ENCODE data around the gene KCNJ10.

KCNJ10 gene

DNA sequence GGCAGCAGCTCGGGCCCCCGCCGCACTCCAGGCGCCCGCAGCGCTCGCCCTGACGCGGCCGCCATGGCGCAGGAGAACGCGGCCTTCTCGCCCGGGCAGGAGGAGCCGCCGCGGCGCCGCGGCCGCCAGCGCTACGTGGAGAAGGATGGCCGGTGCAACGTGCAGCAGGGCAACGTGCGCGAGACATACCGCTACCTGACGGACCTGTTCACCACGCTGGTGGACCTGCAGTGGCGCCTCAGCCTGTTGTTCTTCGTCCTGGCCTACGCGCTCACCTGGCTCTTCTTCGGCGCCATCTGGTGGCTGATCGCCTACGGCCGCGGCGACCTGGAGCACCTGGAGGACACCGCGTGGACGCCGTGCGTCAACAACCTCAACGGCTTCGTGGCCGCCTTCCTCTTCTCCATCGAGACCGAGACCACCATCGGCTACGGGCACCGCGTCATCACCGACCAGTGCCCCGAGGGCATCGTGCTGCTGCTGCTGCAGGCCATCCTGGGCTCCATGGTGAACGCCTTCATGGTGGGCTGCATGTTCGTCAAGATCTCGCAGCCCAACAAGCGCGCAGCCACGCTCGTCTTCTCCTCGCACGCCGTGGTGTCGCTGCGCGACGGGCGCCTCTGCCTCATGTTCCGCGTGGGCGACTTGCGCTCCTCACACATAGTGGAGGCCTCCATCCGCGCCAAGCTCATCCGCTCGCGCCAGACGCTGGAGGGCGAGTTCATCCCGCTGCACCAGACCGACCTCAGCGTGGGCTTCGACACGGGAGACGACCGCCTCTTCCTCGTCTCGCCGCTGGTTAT, 14.2 kb upstream of the KCNJ10 start:
- DNase-seq (ENCODE audit: low read depth): peak; percentile 61

DNA sequence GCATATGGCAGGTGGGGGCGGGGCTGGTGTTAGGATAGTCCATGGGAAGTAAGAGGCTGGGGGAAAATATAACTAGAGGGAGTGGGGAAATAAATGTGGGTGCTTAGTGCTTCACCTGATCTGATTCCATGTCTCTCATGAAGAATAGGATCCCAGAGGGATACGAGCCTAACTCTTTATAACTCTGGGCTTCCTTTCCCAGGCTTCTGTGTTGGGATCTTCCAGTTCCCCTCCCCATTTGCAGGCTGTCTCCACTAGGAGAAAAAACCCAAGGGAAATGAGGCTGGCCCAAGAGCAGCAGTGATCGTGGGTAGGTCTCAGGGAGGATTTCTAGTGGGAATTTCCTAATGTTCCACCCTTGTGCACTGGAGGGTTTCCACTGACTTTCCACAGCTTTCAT, 13.0 kb upstream of the KCNJ10 start:
- DNase-seq (ENCODE audit: low read depth): no peak

GRCh38 chr1:160082487-160082886, 12.5 kb upstream of the KCNJ10 start:
- DNase-seq (ENCODE audit: low read depth): no peak

DNA sequence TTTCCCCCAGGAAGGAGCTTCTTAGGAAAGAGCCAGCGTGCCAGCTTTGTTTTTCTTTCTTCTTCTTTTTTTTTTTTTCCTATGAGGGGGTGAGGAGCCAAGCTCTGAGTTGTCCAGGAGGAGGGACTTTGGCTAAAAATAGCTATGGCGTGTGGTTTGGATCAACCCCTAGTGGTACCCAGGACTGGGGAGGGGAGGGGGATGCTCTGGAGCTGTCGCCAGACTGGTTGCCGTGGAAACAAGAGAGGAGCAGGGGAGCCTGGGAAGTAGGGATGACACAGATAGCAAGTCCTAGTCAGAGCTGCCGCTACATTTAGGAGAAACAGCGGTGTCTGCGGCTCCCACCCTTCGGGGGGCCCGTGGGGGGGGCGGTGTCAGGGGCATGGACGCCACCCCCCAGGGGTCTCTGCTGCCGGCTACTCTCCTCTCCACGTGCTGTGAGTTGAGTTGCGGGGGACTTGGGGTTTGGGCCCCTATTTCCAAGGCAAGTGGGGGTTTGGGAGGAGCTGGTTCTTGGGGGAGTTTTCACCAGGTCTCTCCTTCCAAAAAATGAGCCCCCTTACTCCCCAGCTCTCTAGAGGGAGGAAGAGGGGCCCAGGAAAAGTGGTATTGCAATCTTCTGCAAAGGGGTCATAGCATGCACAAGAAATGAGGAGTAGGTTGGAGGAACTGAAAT, 11.4 kb upstream of the KCNJ10 start, which contains the start of gene KCNJ9:
TSS of gene KCNJ9 (plus strand) at position 278 of the 676 bp plus-strand sequence. CDS start 2,493 bp downstream, outside the sequence.
- no peak for DNase-seq (ENCODE audit: low read depth)

- no peak for DNase-seq (ENCODE audit: low read depth)
Measured at GRCh38 chr1:160080381-160081100, 10.6 kb upstream of the KCNJ10 start.

DNA sequence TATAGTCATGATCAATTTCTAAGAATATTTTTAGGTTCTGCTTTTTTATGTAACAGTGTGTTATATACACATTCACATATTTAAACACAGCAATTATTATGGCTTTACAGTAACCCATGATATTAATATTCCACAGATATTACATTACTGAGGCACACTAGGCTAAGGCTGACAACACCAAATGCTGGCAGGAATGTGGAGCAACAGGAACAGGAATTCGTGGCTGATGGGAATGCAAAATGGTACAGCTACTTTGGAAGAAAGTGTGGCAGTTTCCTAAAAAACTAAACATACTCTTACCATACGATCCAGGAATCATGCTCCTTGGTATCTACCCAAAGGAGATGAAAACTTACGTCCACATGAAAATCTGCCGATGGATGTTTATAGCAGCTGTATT, 9.5 kb upstream of the KCNJ10 start:
- no peak for DNase-seq (ENCODE audit: low read depth)

GRCh38 chr1:160078512-160079195, 8.7 kb upstream of the KCNJ10 start:
- peak; percentile 47 for DNase-seq (ENCODE audit: low read depth)

DNA sequence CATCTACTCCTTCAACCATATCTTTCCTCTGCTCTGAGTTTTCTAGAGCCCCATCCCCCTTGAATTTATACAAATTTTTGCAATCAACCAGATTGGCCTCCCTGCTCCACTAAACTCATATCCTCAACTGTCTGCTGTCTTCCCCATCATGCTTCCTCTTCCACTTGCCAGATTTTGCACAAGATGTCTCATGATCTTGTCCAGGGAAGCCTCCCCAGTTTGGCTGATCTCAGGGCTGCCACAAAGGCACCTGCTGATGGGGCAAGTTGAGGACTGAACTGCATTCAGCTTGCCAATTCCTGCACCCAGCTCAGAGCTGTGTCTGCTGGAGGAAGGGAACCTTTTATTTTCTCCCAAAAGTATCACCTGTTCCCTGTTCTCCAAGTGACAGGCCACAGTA, 7.5 kb upstream of the KCNJ10 start:
- DNase-seq (ENCODE audit: low read depth): no peak

DNA sequence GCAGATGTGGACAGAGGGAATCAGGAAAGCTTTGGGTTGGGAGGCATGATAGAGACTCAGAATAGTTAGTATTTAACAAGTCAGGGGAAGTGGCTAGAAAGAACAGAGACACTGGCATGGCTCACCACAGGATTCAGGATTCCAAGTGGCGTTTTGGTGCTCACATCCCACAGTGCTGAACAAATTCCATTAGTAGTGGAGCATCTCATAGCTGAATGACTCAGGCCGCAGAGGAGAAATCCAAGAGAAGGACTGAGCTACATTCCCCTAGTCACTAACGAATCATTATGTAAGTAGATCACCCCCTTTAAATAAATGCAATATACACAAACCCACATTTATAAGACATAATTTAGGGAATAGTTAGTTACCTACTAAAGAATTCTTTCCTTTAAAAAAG, 6.3 kb upstream of the KCNJ10 start:
- DNase-seq (ENCODE audit: low read depth): no peak

- no peak for DNase-seq (ENCODE audit: low read depth)
Measured at GRCh38 chr1:160075836-160076235, 5.9 kb upstream of the KCNJ10 start.

GRCh38 chr1:160074865-160075264, 4.9 kb upstream of the KCNJ10 start:
- DNase-seq (ENCODE audit: low read depth): no peak

DNA sequence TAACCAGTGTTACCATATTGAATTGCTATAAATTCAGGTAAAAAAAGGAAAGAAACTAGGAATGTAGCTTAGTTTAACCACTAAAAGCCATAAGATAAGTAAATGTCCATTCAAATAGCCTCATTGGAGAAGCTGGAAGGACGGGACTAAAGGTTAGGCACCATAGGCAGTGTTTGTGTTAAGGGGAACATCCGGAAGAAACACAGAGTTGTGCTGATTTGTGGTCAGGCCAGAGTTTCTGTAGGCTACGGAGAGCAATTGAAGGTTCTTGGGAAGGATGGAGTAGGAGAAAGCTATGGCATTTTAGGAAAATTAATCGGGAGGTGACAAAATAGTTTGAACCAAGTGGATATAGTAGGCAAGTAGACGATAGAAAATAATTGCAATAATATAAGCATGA, 1.3 kb upstream of the KCNJ10 start:
- no peak for DNase-seq (ENCODE audit: low read depth)

GRCh38 chr1:160070243-160071163, 543 bp upstream of the KCNJ10 start:
- DNase-seq (ENCODE audit: low read depth): peak; percentile 46

- DNase-seq (ENCODE audit: low read depth): no peak
Measured at GRCh38 chr1:160068225-160068624, 1.7 kb downstream of the KCNJ10 start.

DNA sequence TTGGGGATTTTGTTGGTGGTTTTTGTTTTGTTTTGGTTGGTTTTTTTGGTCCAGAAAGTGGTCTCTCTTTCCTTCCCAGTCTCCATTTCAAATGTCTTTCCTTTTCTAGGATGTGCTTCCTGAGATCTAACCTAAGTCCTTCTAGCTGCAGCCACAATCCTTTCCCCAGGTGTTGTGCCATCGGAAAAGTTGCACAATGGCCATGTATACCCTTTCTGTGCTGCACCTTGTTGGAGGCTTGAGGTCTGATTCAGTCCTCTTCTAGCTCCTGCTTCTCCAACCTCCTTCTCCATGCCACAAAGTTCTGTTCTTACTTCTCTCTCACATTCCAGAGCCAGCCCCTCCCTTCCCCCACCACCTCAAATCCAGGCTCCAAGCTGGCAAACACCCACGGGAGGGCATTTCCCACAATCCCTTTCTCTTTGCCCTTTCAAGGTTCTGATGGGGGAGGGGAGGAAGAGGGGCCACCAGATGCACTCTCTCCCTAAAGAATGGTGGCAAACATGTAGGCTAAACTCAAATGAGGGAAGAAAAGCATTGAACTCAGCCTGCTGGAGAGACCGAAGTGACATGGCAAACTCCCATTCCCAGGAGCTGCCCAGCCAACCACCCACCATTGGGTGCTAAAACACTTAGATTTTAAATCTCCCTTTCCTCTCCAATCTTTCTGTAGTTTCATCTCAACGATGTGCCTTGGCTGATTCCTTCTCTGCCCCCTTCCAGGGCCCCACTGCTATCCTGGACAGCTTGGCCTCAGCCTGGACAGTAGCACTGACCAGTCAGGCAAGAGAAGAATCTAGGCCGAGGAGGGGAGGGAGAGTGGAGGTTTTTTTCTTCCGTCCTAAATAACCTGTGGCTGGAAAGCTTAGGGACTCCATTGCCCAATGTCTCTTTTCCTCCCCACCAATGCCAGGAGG, 2.9 kb downstream of the KCNJ10 start:
- DNase-seq (ENCODE audit: low read depth): no peak

DNA sequence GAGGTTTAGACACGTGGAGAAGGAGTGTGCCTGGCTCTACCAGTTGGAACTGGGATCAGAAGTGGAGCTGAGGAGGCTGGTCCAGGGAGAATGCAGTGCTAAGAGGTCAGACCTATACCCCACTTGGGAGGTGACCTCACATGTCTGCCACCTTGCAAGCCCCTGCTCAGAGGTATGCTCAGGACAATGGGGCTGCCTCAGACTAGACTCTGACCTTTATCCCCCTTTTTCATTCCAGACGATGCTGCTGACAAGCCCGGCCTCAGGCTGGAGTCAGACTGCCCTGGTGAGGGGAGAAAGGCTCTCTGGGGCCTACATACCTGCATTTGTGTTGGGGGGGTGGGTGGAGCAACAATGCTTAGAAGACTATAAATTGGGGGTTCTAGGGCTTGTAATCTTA, 5.2 kb downstream of the KCNJ10 start:
- DNase-seq (ENCODE audit: low read depth): no peak

DNA sequence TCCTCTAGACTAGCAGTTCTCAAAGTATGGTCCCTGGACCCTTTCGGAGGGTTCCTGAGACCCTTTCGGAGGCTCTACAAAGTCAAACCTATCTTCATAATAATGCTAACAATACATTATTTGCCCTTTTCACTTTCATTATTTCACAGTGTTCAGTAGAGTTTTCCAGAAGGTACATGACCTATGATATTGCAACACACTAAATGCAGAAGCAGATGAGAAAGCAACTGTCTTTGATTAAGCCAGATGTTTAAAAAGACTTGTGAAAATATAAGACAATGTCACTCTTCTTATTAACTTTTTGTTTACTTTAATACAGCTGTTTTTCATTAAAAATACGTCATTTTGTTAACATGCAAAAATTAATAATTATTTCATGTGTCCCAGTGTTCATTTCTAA, 5.8 kb downstream of the KCNJ10 start:
- DNase-seq (ENCODE audit: low read depth): no peak

DNA sequence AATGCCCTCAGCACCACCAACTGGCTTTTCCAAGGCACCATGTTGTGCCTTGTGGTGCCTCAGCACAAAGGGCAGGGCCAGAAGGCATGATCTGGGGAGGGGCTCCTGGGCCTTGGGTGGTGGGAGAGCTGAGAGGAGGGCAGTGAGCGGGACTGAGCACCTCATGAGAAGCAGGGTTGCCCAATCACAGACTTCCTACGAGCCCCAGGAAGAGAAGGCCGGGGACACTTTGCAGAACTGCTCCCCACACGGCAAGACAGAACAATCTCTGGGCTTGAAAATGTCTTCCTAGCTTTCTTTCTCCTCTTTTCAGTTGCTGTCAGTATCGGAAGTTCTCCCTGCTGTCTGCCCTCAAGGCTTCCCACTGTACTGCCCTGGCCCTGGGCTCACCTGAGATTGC, 6.8 kb downstream of the KCNJ10 start:
- DNase-seq (ENCODE audit: low read depth): no peak

GRCh38 chr1:160062230-160062532, 7.8 kb downstream of the KCNJ10 start:
- no peak for DNase-seq (ENCODE audit: low read depth)

Data from activated T-cell treated with anti-CD3 and anti-CD28 coated beads for 24 hours (primary cell).